GM12864 (cell line): Measurements from ENCODE around the gene SCYL3.

Source experiments
- DNase-seq: peaks from one replicate; pipeline ENCODE4 v3.0.0-alpha.2; 2011; ENCODE audit warnings: low read depth
- H3K4me3 ChIP-seq: 2 replicates; pipeline ENCODE4 v1.5.1; 2011; ENCODE audit warnings: mild to moderate bottlenecking, low read depth, low read length, control low read depth
- CTCF ChIP-seq: IDR thresholded peaks from 2 replicates; pipeline ENCODE4 v1.5.1; 2011; ENCODE audit warnings: low read depth, mild to moderate bottlenecking, moderate library complexity, low read length, control low read depth, inconsistent platforms; ENCODE audit errors: missing control alignments

Gene SCYL3

GRCh38 chr1:169914531-169914930, 20.8 kb upstream of the SCYL3 start:
- H3K4me3 ChIP-seq: no peak overlapping the region
- no peak for TF ChIP-seq CTCF
- no peak for DNase-seq

- H3K4me3 ChIP-seq: no peak overlapping the region
- TF ChIP-seq CTCF: no peak
- no peak for DNase-seq
These were observed 15.8 kb upstream of the SCYL3 start for GRCh38 chr1:169909499-169909898.

DNA sequence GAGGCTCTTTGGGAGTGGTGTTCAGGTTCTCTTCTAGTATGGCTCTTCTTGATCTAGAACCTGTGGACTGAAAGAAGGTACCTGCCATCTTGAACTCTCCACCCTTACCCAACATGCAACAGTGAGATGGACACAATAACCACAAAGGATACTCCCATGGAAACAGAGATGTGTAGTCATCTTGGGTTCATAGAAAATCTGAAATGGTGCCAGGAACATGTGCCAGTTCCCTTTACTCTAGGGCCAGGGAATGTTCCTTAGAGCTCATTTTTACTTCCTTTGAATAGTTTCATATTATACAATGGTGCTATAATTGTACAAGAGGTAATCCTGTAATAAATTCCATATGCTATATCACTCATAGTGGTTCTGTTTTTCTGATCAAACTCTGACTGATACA, 13.2 kb upstream of the SCYL3 start:
- no peak for TF ChIP-seq CTCF
- DNase-seq: no peak
- no peak overlapping the region for H3K4me3 ChIP-seq

DNA sequence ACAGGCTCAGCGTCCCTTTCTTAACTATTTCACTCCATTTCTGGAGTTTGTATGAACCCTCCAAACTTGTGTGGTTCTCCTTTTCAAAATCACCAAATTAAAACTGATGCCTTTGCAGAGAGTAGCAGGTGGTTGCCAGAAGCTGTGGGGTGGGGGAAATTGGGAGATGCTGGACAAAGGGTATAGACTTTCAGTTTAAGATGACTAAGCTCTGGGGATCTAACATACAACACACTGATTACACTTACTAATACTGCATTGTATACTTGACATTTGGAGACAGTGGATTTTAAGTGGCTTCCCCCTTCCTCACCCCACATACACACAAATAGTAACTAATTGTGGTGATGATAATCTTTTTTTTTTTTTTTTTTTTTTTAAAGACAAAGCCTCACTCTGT, 11.1 kb upstream of the SCYL3 start:
- DNase-seq: no peak
- no peak overlapping the region for H3K4me3 ChIP-seq
- TF ChIP-seq CTCF: no peak

DNA sequence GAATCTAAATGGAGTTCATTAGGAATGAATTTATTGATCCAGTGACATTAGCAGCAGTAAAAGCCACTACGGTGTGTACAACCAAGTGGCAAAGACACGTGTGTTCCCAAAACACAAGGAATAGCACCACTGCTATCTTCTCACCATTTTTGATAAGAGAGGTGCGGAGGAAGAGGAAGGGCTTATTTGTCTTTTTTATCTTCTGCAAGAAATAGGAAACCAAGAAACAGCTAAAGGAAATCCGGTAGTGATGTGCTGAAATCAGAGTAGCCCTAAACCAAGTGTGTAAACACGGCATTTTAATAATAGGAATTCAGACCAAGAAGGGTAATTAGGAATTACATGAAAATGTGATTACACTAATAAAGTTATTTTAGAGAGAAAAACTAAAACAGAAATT, 9.1 kb upstream of the SCYL3 start:
- TF ChIP-seq CTCF: no peak
- DNase-seq: no peak

GRCh38 chr1:169901115-169901514, 7.4 kb upstream of the SCYL3 start:
- DNase-seq: no peak
- no peak for TF ChIP-seq CTCF
- no peak overlapping the region for H3K4me3 ChIP-seq

More for the DNA sequence above, 9.1 kb upstream of the SCYL3 start:
- no peak overlapping the region for H3K4me3 ChIP-seq

- no peak for DNase-seq
- H3K4me3 ChIP-seq: no peak overlapping the region
- TF ChIP-seq CTCF: no peak
These were observed 6.9 kb upstream of the SCYL3 start for GRCh38 chr1:169900571-169900970.
